Upper lobe of right lung (tissue), 1 donor: ENCODE data around the gene ARMH3. TPM values are rescaled to one million over a fixed set of nuclear protein-coding genes. Genes with fewer than 3 reads are reported as not detected.

Experiments
- ATAC-seq: fragments of 200-7000 bp; cut with Tn5 transposase; one replicate; pipeline ENCODE4 v1.9.1; 2020; ENCODE audit warnings: mild to moderate bottlenecking, moderate library complexity
- DNase-seq: peaks from one replicate; pipeline ENCODE4 v3.0.0-alpha.2; 2020
- H3K27ac ChIP-seq: fragments of 200-600 bp; one replicate; pipeline ENCODE4 v1.8.0; 2022
- H3K27me3 ChIP-seq: fragments of 200-600 bp; one replicate; pipeline ENCODE4 v1.8.0; 2022; ENCODE audit warnings: mild to moderate bottlenecking
- H3K36me3 ChIP-seq: fragments of 200-600 bp; one replicate; pipeline ENCODE4 v1.8.0; 2022
- H3K4me1 ChIP-seq: fragments of 200-600 bp; one replicate; pipeline ENCODE4 v1.8.0; 2022
- H3K4me3 ChIP-seq: fragments of 200-600 bp; one replicate; pipeline ENCODE4 v1.8.0; 2022; ENCODE audit warnings: mild to moderate bottlenecking
- H3K9me3 ChIP-seq: fragments of 200-600 bp; one replicate; pipeline ENCODE4 v1.8.0; 2022
- CTCF ChIP-seq: fragments of 200-600 bp; IDR thresholded peaks from one replicate; pipeline ENCODE4 v1.8.0; 2022; ENCODE audit warnings: antibody characterized with exemption
- intact Hi-C: fragments of 100-400 bp; cut with DNase I; formaldehyde crosslinking; loops from one replicate; pipeline ENCODE4 v1.11.0; 2022
- total RNA-seq: library from RNA; stranded (reverse); fragmentation: NEBNext Ultra II Directional; extraction: Animal tissue kit (Norgen Biotek cat#: 25700); gene quantifications from one replicate; pipeline ENCODE4 v1.2.1, GENCODE V29; 2021
- donor health status: DM: no; HTN: yes; CAD: no; lungs with severe emphysema.

The ARMH3 gene
- total RNA-seq, 1 donor from 2014 or later: 37.2 TPM

GRCh38 chr10:101839416-101840063, 216.4 kb downstream of the ARMH3 start:
- Histone ChIP-seq H3K27ac (no peak overlapping the region), H3K27me3 (no peaks in the 10 kb centered on the region), H3K9me3 (no peaks in the 10 kb centered on the region), H3K4me1 (peaks cover 20% of the 10 kb centered on the region), H3K36me3 (no peaks in the 10 kb centered on the region), H3K4me3 (peak overlapping the region; percentile 36)
- ATAC-seq: peak; percentile 74
- DNase-seq: peak; percentile 86
- no peak for TF ChIP-seq CTCF
- intact Hi-C loops: no loop called here

- Histone ChIP-seq H3K27ac (no peak overlapping the region), H3K27me3 (no peaks in the 10 kb centered on the region), H3K4me3 (no peak overlapping the region), H3K4me1 (peaks cover 24% of the 10 kb centered on the region), H3K36me3 (no peaks in the 10 kb centered on the region), H3K9me3 (no peaks in the 10 kb centered on the region)
- ATAC-seq (no peak), DNase-seq (no peak)
- intact Hi-C loops: no loop called here
- TF ChIP-seq CTCF: no peak
Measured at GRCh38 chr10:101839002-101839401, 217.0 kb downstream of the ARMH3 start.

- ATAC-seq (no peak), DNase-seq (no peak)
- Histone ChIP-seq H3K27me3 (no peaks in the 10 kb centered on the region), H3K4me1 (peaks cover 24% of the 10 kb centered on the region), H3K4me3 (no peak overlapping the region), H3K9me3 (no peaks in the 10 kb centered on the region), H3K27ac (no peak overlapping the region), H3K36me3 (no peaks in the 10 kb centered on the region)
- TF ChIP-seq CTCF: no peak
- intact Hi-C loops: no loop called here
Measured at GRCh38 chr10:101838416-101838970, 217.5 kb downstream of the ARMH3 start.

GRCh38 chr10:101837748-101838147, 218.2 kb downstream of the ARMH3 start:
- Histone ChIP-seq H3K9me3 (no peaks in the 10 kb centered on the region), H3K4me3 (no peak overlapping the region), H3K36me3 (no peaks in the 10 kb centered on the region), H3K27me3 (no peaks in the 10 kb centered on the region), H3K4me1 (peaks cover 24% of the 10 kb centered on the region), H3K27ac (no peak overlapping the region)
- intact Hi-C loops: no loop called here
- ATAC-seq (no peak), DNase-seq (peak; percentile 34)
- no peak for TF ChIP-seq CTCF

GRCh38 chr10:101835362-101835761, 220.6 kb downstream of the ARMH3 start:
- Histone ChIP-seq H3K27ac (no peak overlapping the region), H3K36me3 (no peaks in the 10 kb centered on the region), H3K27me3 (no peaks in the 10 kb centered on the region), H3K4me3 (no peak overlapping the region), H3K9me3 (no peaks in the 10 kb centered on the region), H3K4me1 (peaks cover 22% of the 10 kb centered on the region)
- intact Hi-C loops: no loop called here
- TF ChIP-seq CTCF: no peak
- DNase-seq (peak; percentile 11), ATAC-seq (no peak)
